AG09309 (cell line): Measurements from ENCODE around the gene MARCHF6.

Experiments used
- DNase-seq: peaks from one replicate; pipeline ENCODE4 v3.0.0-alpha.2; 2010; ENCODE audit warnings: low read depth
- H3K4me3 ChIP-seq: 2 replicates; pipeline ENCODE4 v1.5.1; 2011; ENCODE audit warnings: mild to moderate bottlenecking, low read depth, low read length, moderate library complexity; ENCODE audit not compliant: control insufficient read depth
- CTCF ChIP-seq: IDR thresholded peaks from 2 replicates; pipeline ENCODE4 v1.5.1; 2011; ENCODE audit warnings: mild to moderate bottlenecking, low read depth, low read length, inconsistent platforms; ENCODE audit not compliant: insufficient read depth, control insufficient read depth; ENCODE audit errors: missing control alignments

MARCHF6 gene

DNA sequence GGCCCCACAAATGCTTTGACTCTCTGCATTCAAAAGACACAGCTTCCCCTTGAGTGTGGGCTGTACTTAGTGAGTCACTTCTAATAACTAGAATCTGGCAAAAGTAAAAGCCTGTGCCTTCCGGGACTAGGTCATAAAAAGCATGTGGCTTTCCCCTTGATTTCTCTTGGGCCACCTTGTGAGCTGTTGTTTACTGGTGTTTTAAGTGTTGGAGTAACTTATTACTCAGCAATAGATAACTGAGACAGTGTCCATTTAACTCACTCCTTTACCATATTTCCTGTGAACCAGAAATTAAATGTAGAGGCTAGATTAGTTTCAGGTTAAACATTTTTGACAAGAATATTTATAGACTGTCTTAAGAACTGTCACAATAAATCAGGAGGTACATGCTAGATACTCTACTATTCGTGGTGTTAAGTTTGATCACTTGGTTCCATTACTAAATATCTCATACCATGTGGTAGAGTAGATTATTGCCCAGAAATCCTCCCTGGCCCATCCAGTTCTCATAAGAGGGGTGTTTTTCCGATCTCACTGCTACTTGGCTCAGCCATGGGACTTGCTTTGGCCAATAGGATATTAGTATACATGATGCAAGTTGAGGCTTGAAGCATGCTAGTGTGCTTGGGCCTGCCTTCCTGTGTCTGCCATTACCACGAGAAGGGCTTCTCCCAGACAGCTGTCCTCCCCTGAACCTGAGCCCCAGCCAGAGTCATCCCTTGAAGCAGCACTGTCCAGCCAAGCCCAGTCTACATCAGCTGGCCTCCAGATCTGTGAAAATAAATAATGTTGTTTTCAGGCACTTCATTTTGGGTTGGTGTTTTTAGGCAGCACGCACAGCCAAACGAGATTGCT is 35.4 kb upstream of the MARCHF6 start:
- H3K4me3 ChIP-seq, result no peak overlapping the region
- DNase-seq, result no peak
- TF ChIP-seq CTCF, result no peak

GRCh38 chr5:10319202-10319851 is 34.2 kb upstream of the MARCHF6 start:
- DNase-seq, result no peak
- TF ChIP-seq CTCF, result no peak
- no peak overlapping the region for H3K4me3 ChIP-seq

DNA sequence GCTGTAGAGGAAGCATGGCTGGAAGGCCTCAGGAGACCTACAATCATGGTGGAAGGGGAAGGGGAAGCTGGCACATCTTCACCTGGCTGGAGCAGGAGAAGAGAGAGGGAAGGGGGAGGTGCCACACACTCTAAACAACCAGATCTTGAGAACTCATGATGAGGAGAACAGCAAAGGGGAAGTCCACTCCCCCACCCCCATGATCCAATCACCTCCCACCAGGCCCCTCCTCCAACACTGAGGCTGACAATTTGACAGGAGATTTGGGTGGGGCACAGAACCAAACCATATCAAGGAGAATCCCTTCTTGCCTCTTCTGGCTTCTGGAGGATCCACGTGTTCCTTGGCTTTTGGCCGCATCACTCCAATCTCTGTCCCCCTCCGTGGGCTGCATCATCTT is 32.7 kb upstream of the MARCHF6 start:
- no peak overlapping the region for H3K4me3 ChIP-seq
- DNase-seq, result no peak
- TF ChIP-seq CTCF, result no peak

- TF ChIP-seq CTCF, result no peak
- H3K4me3 ChIP-seq, result no peak overlapping the region
- DNase-seq, result no peak
These were observed 31.6 kb upstream of the MARCHF6 start for GRCh38 chr5:10321882-10322281.

GRCh38 chr5:10323588-10324488 is 29.7 kb upstream of the MARCHF6 start:
- no peak for TF ChIP-seq CTCF
- H3K4me3 ChIP-seq, result no peak overlapping the region
- DNase-seq, result no peak

- no peak overlapping the region for H3K4me3 ChIP-seq
- no peak for TF ChIP-seq CTCF
- DNase-seq, result no peak
These were observed 28.8 kb upstream of the MARCHF6 start for GRCh38 chr5:10324518-10325370.
